Measurements from ENCODE around the gene COPS9.

DNA sequence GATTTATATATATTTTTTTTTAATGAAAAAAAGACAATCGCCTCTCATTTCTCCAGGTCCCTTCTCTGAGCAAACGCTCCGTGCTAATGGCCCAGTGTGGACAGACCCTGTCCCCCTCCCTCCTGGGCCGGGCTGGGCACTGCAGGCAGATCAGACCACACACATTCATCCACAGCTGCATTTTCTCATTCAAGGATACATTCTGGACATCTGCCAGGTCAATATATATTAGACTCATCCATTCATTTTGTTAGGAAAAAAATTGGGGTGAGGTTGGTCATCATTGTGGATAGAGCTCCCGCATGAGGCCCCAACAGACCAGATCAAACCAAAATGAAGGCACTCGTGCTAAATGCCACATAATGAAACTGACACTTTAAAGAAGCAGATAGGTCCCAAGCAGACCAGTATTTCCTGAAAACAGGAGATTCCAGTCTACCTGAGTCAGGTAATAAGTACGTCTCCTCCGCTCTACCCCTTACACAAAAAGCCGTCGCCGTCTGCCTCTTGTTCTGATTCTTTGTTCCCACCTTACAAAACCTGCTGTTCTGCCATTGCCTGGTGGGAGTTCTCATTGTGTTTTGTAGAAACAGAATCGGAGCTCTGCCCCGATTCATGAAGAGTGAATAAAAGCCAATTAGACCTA lies 19.8 kb upstream of the COPS9 start:
- TF ChIP-seq, protein P1, sequence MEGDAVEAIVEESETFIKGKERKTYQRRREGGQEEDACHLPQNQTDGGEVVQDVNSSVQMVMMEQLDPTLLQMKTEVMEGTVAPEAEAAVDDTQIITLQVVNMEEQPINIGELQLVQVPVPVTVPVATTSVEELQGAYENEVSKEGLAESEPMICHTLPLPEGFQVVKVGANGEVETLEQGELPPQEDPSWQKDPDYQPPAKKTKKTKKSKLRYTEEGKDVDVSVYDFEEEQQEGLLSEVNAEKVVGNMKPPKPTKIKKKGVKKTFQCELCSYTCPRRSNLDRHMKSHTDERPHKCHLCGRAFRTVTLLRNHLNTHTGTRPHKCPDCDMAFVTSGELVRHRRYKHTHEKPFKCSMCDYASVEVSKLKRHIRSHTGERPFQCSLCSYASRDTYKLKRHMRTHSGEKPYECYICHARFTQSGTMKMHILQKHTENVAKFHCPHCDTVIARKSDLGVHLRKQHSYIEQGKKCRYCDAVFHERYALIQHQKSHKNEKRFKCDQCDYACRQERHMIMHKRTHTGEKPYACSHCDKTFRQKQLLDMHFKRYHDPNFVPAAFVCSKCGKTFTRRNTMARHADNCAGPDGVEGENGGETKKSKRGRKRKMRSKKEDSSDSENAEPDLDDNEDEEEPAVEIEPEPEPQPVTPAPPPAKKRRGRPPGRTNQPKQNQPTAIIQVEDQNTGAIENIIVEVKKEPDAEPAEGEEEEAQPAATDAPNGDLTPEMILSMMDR (IDR thresholded peaks at IDR 0.05): no peak
- no peak for TF ChIP-seq POLR2A (IDR thresholded peaks at IDR 0.05)
- TF ChIP-seq POLR2AphosphoS5 (IDR thresholded peaks at IDR 0.05): no peak
